HG02981 (cell line): ENCODE measurements around the gene NEMP2.
"Not testable (repeated sequence)": the region's sequence is repeated elsewhere in the genome, so short reads cannot be mapped to it uniquely, and the experiment has no call there.

Experiments
- ATAC-seq: cut with Tn5 transposase; IDR thresholded peaks from one replicate; pipeline ENCODE4 v1.9.1; 2021; ENCODE audit warnings: mild to moderate bottlenecking, moderate library complexity; ENCODE audit not compliant: unreplicated experiment

NEMP2 gene

GRCh38 chr2:190527214-190527613 is 7.3 kb downstream of the NEMP2 start:
- ATAC-seq: no peak

- no peak for ATAC-seq
These were observed 8.3 kb downstream of the NEMP2 start for GRCh38 chr2:190526105-190526750.

- no peak for ATAC-seq
These were observed 9.6 kb downstream of the NEMP2 start for GRCh38 chr2:190524928-190525327.

- no peak for ATAC-seq
These were observed 14.4 kb downstream of the NEMP2 start for GRCh38 chr2:190519975-190520767.

GRCh38 chr2:190517468-190517867 is 17.1 kb downstream of the NEMP2 start:
- no peak for ATAC-seq

GRCh38 chr2:190515687-190516086 is 18.8 kb downstream of the NEMP2 start:
- ATAC-seq: no peak

GRCh38 chr2:190514676-190515075 is 19.8 kb downstream of the NEMP2 start:
- ATAC-seq: no peak

GRCh38 chr2:190513877-190514276 is 20.6 kb downstream of the NEMP2 start:
- ATAC-seq: no peak

- ATAC-seq: no peak
These were observed 21.9 kb downstream of the NEMP2 start for GRCh38 chr2:190512539-190513095.

GRCh38 chr2:190511104-190511503 is 23.4 kb downstream of the NEMP2 start:
- no peak for ATAC-seq

- ATAC-seq: not testable (repeated sequence)
These were observed 24.6 kb downstream of the NEMP2 start for GRCh38 chr2:190509895-190510294.

- no peak for ATAC-seq
These were observed 27.4 kb downstream of the NEMP2 start for GRCh38 chr2:190507135-190507534.

GRCh38 chr2:190506666-190507065 is 27.9 kb downstream of the NEMP2 start:
- no peak for ATAC-seq

GRCh38 chr2:190505696-190506095 is 28.8 kb downstream of the NEMP2 start:
- no peak for ATAC-seq

GRCh38 chr2:190504912-190505311 is 29.6 kb downstream of the NEMP2 start:
- no peak for ATAC-seq

GRCh38 chr2:190503088-190503487 is 31.4 kb downstream of the NEMP2 start:
- no peak for ATAC-seq

GRCh38 chr2:190501702-190502407 is 32.7 kb downstream of the NEMP2 start:
- ATAC-seq: no peak

- no peak for ATAC-seq
These were observed 33.3 kb downstream of the NEMP2 start for GRCh38 chr2:190501231-190501630.

GRCh38 chr2:190500054-190500502 is 34.4 kb downstream of the NEMP2 start:
- ATAC-seq: no peak

GRCh38 chr2:190499273-190499672 is 35.2 kb downstream of the NEMP2 start:
- no peak for ATAC-seq

- ATAC-seq: no peak
These were observed 37.1 kb downstream of the NEMP2 start for GRCh38 chr2:190497428-190497827.
